Measurements from ENCODE around the gene CT45A10. TPM values are rescaled to one million over a fixed set of nuclear protein-coding genes. Genes with fewer than 3 reads are reported as not detected.
"Not testable (repeated sequence)": the region's sequence is repeated elsewhere in the genome, so short reads cannot be mapped to it uniquely, and the experiment has no call there.

Gene CT45A10
- total RNA-seq, 6 experiments from 2014 or later, result not detected

GRCh38 chrX:135914404-135914803, 21.2 kb upstream of the CT45A10 start:
- Mint-ChIP-seq H3K36me3 (ENCODE audit: low read depth) (no peaks in the 10 kb centered on the region), H3K27ac (no peak overlapping the region), H3K9me3 (no peaks in the 10 kb centered on the region), H3K27me3 (ENCODE audit: insufficient read depth) (peaks cover 3% of the 10 kb centered on the region), H3K4me3 (no peak overlapping the region), H3K4me1 (ENCODE audit: low read depth) (no peaks in the 10 kb centered on the region)
- DNase-seq, result no peak
- no peak for TF ChIP-seq CTCF (IDR thresholded peaks at IDR 0.05)

GRCh38 chrX:135910251-135910650, 17.0 kb upstream of the CT45A10 start:
- Mint-ChIP-seq H3K9me3 (no peaks in the 10 kb centered on the region), H3K27ac (no peak overlapping the region), H3K4me3 (no peak overlapping the region), H3K36me3 (ENCODE audit: low read depth) (no peaks in the 10 kb centered on the region), H3K4me1 (ENCODE audit: low read depth) (no peaks in the 10 kb centered on the region), H3K27me3 (ENCODE audit: insufficient read depth) (peaks cover 2% of the 10 kb centered on the region)
- no peak for DNase-seq
- no peak for TF ChIP-seq CTCF (IDR thresholded peaks at IDR 0.05)

GRCh38 chrX:135892781-135893180, 463 bp downstream of the CT45A10 start:
- peaks cover 3% of the 10 kb centered on the region for H3K27me3 Mint-ChIP-seq (ENCODE audit: insufficient read depth)
- H3K4me3 Mint-ChIP-seq, result no peak overlapping the region
- no peak for DNase-seq
- H3K9me3 Mint-ChIP-seq, result no peaks in the 10 kb centered on the region
- H3K36me3 Mint-ChIP-seq (ENCODE audit: low read depth), result no peaks in the 10 kb centered on the region
- no peak overlapping the region for H3K27ac Mint-ChIP-seq
- TF ChIP-seq CTCF (IDR thresholded peaks at IDR 0.05), result no peak
- no peaks in the 10 kb centered on the region for H3K4me1 Mint-ChIP-seq (ENCODE audit: low read depth)

GRCh38 chrX:135890087-135890585, 3.1 kb downstream of the CT45A10 start:
- Mint-ChIP-seq H3K27ac (no peak overlapping the region), H3K4me3 (no peak overlapping the region), H3K4me1 (ENCODE audit: low read depth) (no peaks in the 10 kb centered on the region), H3K36me3 (ENCODE audit: low read depth) (no peaks in the 10 kb centered on the region), H3K9me3 (no peaks in the 10 kb centered on the region), H3K27me3 (ENCODE audit: insufficient read depth) (peaks cover 2% of the 10 kb centered on the region; the same call in 1 of the 2 replicates)
- no peak for DNase-seq
- no peak for TF ChIP-seq CTCF (IDR thresholded peaks at IDR 0.05)

GRCh38 chrX:135888976-135889375, 4.3 kb downstream of the CT45A10 start:
- H3K4me3 Mint-ChIP-seq; H3K27ac Mint-ChIP-seq; H3K36me3 Mint-ChIP-seq (ENCODE audit: low read depth); DNase-seq; H3K27me3 Mint-ChIP-seq (ENCODE audit: insufficient read depth); H3K4me1 Mint-ChIP-seq (ENCODE audit: low read depth); H3K9me3 Mint-ChIP-seq: not testable (repeated sequence)
- peak; percentile 14; the same call in 1 of the 2 replicates for TF ChIP-seq CTCF (IDR thresholded peaks at IDR 0.05)

- not testable (repeated sequence) for DNase-seq; H3K27me3 Mint-ChIP-seq (ENCODE audit: insufficient read depth); H3K4me3 Mint-ChIP-seq; H3K9me3 Mint-ChIP-seq; H3K4me1 Mint-ChIP-seq (ENCODE audit: low read depth); H3K36me3 Mint-ChIP-seq (ENCODE audit: low read depth); H3K27ac Mint-ChIP-seq
Measured at GRCh38 chrX:135888230-135888629, 5.0 kb downstream of the CT45A10 start.

GRCh38 chrX:135882741-135883140, 10.5 kb downstream of the CT45A10 start:
- not testable (repeated sequence) for H3K27me3 Mint-ChIP-seq (ENCODE audit: insufficient read depth); DNase-seq; H3K36me3 Mint-ChIP-seq (ENCODE audit: low read depth); H3K4me1 Mint-ChIP-seq (ENCODE audit: low read depth); H3K9me3 Mint-ChIP-seq; H3K4me3 Mint-ChIP-seq; H3K27ac Mint-ChIP-seq

- not testable (repeated sequence) for H3K9me3 Mint-ChIP-seq
Measured at GRCh38 chrX:135871712-135872111, 21.5 kb downstream of the CT45A10 start, which contains the start of gene CT45A9. TSS of gene CT45A9 (minus strand) at chrX:135871812. CDS start at chrX:135868061, 3,751 bp downstream.

GRCh38 chrX:135854438-135854837, 38.8 kb downstream of the CT45A10 start, which contains the start of gene CT45A8:
TSS of gene CT45A8 (minus strand) at chrX:135854538. CDS start at chrX:135850783, 3,755 bp downstream.
- H3K4me1 Mint-ChIP-seq (ENCODE audit: low read depth); H3K27ac Mint-ChIP-seq; H3K9me3 Mint-ChIP-seq; DNase-seq; H3K27me3 Mint-ChIP-seq (ENCODE audit: insufficient read depth); H3K4me3 Mint-ChIP-seq; H3K36me3 Mint-ChIP-seq (ENCODE audit: low read depth): not testable (repeated sequence)

More at GRCh38 chrX:135871712-135872111, 21.5 kb downstream of the CT45A10 start, which contains the start of gene CT45A9:
- not testable (repeated sequence) for H3K4me3 Mint-ChIP-seq; DNase-seq; H3K27ac Mint-ChIP-seq; H3K27me3 Mint-ChIP-seq (ENCODE audit: insufficient read depth); H3K36me3 Mint-ChIP-seq (ENCODE audit: low read depth); H3K4me1 Mint-ChIP-seq (ENCODE audit: low read depth)
